Erythroblast (primary cell): ENCODE results near the gene LPCAT4.
"Not testable (repeated sequence)": the region's sequence is repeated elsewhere in the genome, so short reads cannot be mapped to it uniquely, and the experiment has no call there.

Experiments
- GATA1 ChIP-seq: IDR thresholded peaks from 2 replicates; pipeline ENCODE4 v1.6.1; 2011; ENCODE audit warnings: low read depth, mild to moderate bottlenecking, control low read depth, low read length, moderate library complexity
- POLR2A ChIP-seq: IDR thresholded peaks from 2 replicates; pipeline ENCODE4 v1.6.1; 2011; ENCODE audit warnings: mild to moderate bottlenecking, low read length

GRCh38 chr15:34409511-34409910, 42.5 kb upstream of the LPCAT4 start:
- not testable (repeated sequence) for TF ChIP-seq POLR2A, GATA1
